ENCODE results near the gene DNAJC9. TPM values are rescaled to one million over a fixed set of nuclear protein-coding genes. Genes with fewer than 3 reads are reported as not detected.

Gene DNAJC9
- total and polyA plus RNA-seq, 2 of the 4 experiments (the other 2 are of a cell fraction): 20.0 to 28.7 TPM

DNA sequence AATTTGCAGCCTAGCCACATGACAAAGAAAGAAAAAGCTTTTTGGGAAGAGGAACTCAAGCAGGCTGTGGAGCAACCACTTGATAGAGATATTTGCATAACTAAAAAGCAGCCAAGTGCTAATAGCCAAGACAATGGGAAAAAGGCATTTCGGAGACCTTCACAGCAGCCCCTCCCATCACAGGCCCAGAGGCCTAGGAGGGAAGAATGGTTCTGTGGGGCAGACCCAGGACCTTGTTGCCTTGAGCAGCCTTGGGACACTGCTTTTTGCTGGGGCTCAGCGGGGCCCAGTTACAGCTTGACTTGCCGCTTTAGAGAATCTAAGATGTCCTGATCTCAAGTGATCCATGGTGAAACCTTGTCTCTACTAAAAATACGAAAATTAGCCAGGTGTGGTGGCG is 40.7 kb downstream of the DNAJC9 start:
- TF ChIP-seq MAFK (IDR thresholded peaks at IDR 0.05; ENCODE audit: low read depth, low read length): no peak
- no peak for TF ChIP-seq SMC3 (IDR thresholded peaks at IDR 0.05; ENCODE audit: low read depth, low read length)
- TF ChIP-seq, protein P1, sequence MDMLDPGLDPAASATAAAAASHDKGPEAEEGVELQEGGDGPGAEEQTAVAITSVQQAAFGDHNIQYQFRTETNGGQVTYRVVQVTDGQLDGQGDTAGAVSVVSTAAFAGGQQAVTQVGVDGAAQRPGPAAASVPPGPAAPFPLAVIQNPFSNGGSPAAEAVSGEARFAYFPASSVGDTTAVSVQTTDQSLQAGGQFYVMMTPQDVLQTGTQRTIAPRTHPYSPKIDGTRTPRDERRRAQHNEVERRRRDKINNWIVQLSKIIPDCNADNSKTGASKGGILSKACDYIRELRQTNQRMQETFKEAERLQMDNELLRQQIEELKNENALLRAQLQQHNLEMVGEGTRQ (IDR thresholded peaks at IDR 0.05; ENCODE audit: low read depth, low read length): no peak
- no peak for TF ChIP-seq NFE2L2 (IDR thresholded peaks at IDR 0.05; ENCODE audit: low read depth, low read length)
- TF ChIP-seq, protein P2, sequence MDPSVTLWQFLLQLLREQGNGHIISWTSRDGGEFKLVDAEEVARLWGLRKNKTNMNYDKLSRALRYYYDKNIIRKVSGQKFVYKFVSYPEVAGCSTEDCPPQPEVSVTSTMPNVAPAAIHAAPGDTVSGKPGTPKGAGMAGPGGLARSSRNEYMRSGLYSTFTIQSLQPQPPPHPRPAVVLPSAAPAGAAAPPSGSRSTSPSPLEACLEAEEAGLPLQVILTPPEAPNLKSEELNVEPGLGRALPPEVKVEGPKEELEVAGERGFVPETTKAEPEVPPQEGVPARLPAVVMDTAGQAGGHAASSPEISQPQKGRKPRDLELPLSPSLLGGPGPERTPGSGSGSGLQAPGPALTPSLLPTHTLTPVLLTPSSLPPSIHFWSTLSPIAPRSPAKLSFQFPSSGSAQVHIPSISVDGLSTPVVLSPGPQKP (IDR thresholded peaks at IDR 0.05; ENCODE audit: borderline replicate concordance, low read depth, low read length): no peak
- no peak for TF ChIP-seq FOS (IDR thresholded peaks at IDR 0.05; ENCODE audit: low read depth, low read length)
- no peak for TF ChIP-seq CHD1 (IDR thresholded peaks at IDR 0.05; ENCODE audit: low read depth, low read length)
- no peak for TF ChIP-seq RAD21 (IDR thresholded peaks at IDR 0.05; ENCODE audit: low read length)
- TF ChIP-seq POLR2A (IDR thresholded peaks at IDR 0.05; ENCODE audit: low read depth, low read length): no peak
- TF ChIP-seq, protein P3, sequence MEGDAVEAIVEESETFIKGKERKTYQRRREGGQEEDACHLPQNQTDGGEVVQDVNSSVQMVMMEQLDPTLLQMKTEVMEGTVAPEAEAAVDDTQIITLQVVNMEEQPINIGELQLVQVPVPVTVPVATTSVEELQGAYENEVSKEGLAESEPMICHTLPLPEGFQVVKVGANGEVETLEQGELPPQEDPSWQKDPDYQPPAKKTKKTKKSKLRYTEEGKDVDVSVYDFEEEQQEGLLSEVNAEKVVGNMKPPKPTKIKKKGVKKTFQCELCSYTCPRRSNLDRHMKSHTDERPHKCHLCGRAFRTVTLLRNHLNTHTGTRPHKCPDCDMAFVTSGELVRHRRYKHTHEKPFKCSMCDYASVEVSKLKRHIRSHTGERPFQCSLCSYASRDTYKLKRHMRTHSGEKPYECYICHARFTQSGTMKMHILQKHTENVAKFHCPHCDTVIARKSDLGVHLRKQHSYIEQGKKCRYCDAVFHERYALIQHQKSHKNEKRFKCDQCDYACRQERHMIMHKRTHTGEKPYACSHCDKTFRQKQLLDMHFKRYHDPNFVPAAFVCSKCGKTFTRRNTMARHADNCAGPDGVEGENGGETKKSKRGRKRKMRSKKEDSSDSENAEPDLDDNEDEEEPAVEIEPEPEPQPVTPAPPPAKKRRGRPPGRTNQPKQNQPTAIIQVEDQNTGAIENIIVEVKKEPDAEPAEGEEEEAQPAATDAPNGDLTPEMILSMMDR (conservative IDR thresholded peaks at IDR 0.05; ENCODE audit: low read depth, low read length): no peak
- no peak for TF ChIP-seq RFX5 (IDR thresholded peaks at IDR 0.05; ENCODE audit: low read depth, low read length)
- no peak for TF ChIP-seq CEBPB (IDR thresholded peaks at IDR 0.05; ENCODE audit: low read depth, low read length)
- H3K4me3 ChIP-seq (ENCODE audit: insufficient read depth, low read depth, low read length): no peak overlapping the region
- CTCF ChIA-PET: interaction anchor here (0.6 kb wide), 1 partner anchor 9 kb away, joined by 3 read pairs; no protein-coding TSS in a partner anchor
- H3K56ac ChIP-seq (ENCODE audit: extremely low read depth, insufficient read depth, low read length): no peak overlapping the region
- DNase-seq (no peak), ATAC-seq (ENCODE audit: low read depth) (no peak)
- no peaks in the 10 kb centered on the region; a peak in 1 of 4 replicates for H3K79me1 ChIP-seq (ENCODE audit: low read depth in 1 of 2, low read length in 2 of 2)
- H3K23ac ChIP-seq (ENCODE audit: low read depth, low read length): no peak overlapping the region
- POLR2A ChIA-PET (ENCODE audit: unreplicated experiment): no interaction called here
- no peak overlapping the region for H2BK120ac ChIP-seq (ENCODE audit: low read depth, low read length)
- no peaks in the 10 kb centered on the region for H3K27me3 ChIP-seq (ENCODE audit: control insufficient read depth, insufficient read depth, low read length)
- no peaks in the 10 kb centered on the region for H3K9me1 ChIP-seq (ENCODE audit: insufficient read depth, low read length)
- H3K4me2 ChIP-seq (ENCODE audit: low read depth, low read length): no peak overlapping the region
- WGBS, 2 experiments (ENCODE audit: extremely low coverage in 2 of 2, insufficient read length in 1 of 2): no CpG with 5 or more reads among the region's 5 CpGs
- no peak overlapping the region for H2BK15ac ChIP-seq (ENCODE audit: low read depth, low read length)
- no peak overlapping the region for H2BK5ac ChIP-seq (ENCODE audit: low read depth, low read length, poor library complexity, severe bottlenecking)
- H3K4me1 ChIP-seq (ENCODE audit: control insufficient read depth, insufficient read depth, low read length): no peaks in the 10 kb centered on the region
- no peaks in the 10 kb centered on the region for H4K20me1 ChIP-seq (ENCODE audit: insufficient read depth, low read length)
- H3K36me3 ChIP-seq (ENCODE audit: control insufficient read depth, insufficient read depth, low read length): peaks cover 9% of the 10 kb centered on the region
- H4K8ac ChIP-seq (ENCODE audit: low read depth in 2 of 2, low read length in 2 of 2): no peak overlapping the region
- no peak overlapping the region for H2AK5ac ChIP-seq (ENCODE audit: low read depth, low read length)
- H4K5ac ChIP-seq (ENCODE audit: low read depth, low read length): no peak overlapping the region
- no peak overlapping the region for H3K14ac ChIP-seq (replicated peaks; ENCODE audit: low read depth, low read length)
- no peak overlapping the region for H2AFZ ChIP-seq (replicated peaks; ENCODE audit: low read length, poor library complexity)
- no peak overlapping the region for H2BK20ac ChIP-seq (ENCODE audit: low read depth, low read length)
- no peak overlapping the region for H2AK9ac ChIP-seq (replicated peaks; ENCODE audit: low read depth, low read length, poor library complexity)
- no peak overlapping the region for H3K18ac ChIP-seq (ENCODE audit: low read depth, low read length)
- no peak overlapping the region for H3K4ac ChIP-seq (ENCODE audit: low read depth, low read length)
- BruUV-seq (replicated peaks): no TSS peak
- intact Hi-C loops (cut with micrococcal nuclease): no loop called here
- H3K27ac ChIP-seq (ENCODE audit: insufficient read depth, low read length): no peak overlapping the region
- no peak overlapping the region for H4K91ac ChIP-seq (ENCODE audit: insufficient read depth, low read depth, low read length)
- no peaks in the 10 kb centered on the region; the same call in 1 of the 2 replicates for H3K9me3 ChIP-seq (ENCODE audit: control insufficient read depth, insufficient read depth, low read length)
- in situ Hi-C loops (cut with MboI; ENCODE audit: low sequenced_read_pairs): no loop called here
- H3K9ac ChIP-seq (ENCODE audit: low read depth, low read length): no peak overlapping the region
- dilution Hi-C loops (cut with HindIII; ENCODE audit: low sequenced_read_pairs, unreplicated experiment): no loop called here
